Tibial artery (tissue), 4 donors: ENCODE measurements around the gene SMPD2.
A peak's percentile ranks its signal among the peaks of the same experiment; 100 is the strongest.

Experiments used
- DNase-seq, 2 donors: peaks; one replicate each; pipeline ENCODE4 v3.0.0-alpha.2; 2019
- H3K27ac ChIP-seq, 2 donors: fragments of 200-600 bp; sonication (generic) in 1 of 2; 1 replicate in 1 of 2; 2 replicates in 1 of 2; pipeline ENCODE4 v1.5.1; 2018 to 2019; ENCODE audit warnings: mild to moderate bottlenecking in 1 of 2
- H3K27me3 ChIP-seq, 2 donors: fragments of 200-600 bp; sonication (generic) in 1 of 2; one replicate each; pipeline versions ENCODE4 v1.5.1 to v1.6.0; 2016 to 2019
- H3K36me3 ChIP-seq, 3 donors: fragments of 200-600 bp; sonication (generic) in 2 of 3; one replicate each; pipeline ENCODE4 v1.5.1; 2016 to 2019; ENCODE audit warnings: mild to moderate bottlenecking in 2 of 3
- H3K4me1 ChIP-seq, 4 donors: fragments of 200-600 bp; sonication (generic) in 2 of 4; 1 replicate in 3 of 4; 2 replicates in 1 of 4; pipeline ENCODE4 v1.5.1; 2016 to 2019
- H3K4me3 ChIP-seq, 2 donors: fragments of 200-600 bp; sonication (generic) in 1 of 2; 1 replicate in 1 of 2; 2 replicates in 1 of 2; pipeline ENCODE4 v1.5.1; 2018 to 2019; ENCODE audit warnings: mild to moderate bottlenecking in 2 of 2
- H3K9me3 ChIP-seq, 3 donors: fragments of 200-600 bp; sonication (generic) in 1 of 3; one replicate each; pipeline ENCODE4 v1.5.1; 2016 to 2019
- CTCF ChIP-seq, 2 experiments: fragments of 200-600 bp in 1 of 2; fragments of 450-650 bp in 1 of 2; IDR thresholded peaks; one replicate each; pipeline ENCODE4 v1.5.1; 2017 to 2019; ENCODE audit warnings: antibody characterized with exemption in 2 of 2, mild to moderate bottlenecking in 1 of 2, moderate library complexity in 1 of 2
- intact Hi-C: fragments of 100-400 bp; cut with DNase I; formaldehyde crosslinking; loops from one replicate; pipeline ENCODE4 v1.15.0; 2023; ENCODE audit warnings: low total_unique reads

SMPD2 gene

DNA sequence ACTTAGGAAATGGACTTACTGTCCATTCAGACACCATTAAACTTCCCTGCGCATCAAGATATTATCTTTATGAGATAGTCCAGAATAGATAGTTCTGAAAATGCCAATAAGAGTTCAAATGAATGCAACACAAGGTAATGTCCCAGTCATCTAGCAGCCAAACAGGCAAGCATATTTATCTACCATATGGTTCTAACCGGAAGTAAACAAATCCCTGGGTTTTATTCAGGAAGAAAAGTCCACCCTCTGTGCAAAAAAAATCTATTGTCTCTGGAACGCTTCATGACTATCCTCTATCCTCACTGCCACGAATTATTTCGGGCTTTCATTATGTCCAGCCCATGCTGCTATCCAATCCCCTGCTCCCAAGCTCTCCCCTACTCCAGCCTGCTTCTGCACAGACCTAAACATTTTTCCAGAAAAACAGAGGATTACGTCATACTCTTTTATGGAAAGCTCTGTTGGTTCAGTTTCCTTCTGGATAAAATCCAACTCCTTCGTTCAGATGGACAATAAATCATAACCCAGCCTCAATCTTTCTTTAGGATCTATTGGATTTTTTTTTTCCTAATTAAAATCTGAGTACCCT is 11.5 kb upstream of the SMPD2 start:
- no peak for DNase-seq
- Histone ChIP-seq H3K36me3 (no peaks in the 10 kb centered on the region), H3K4me3 (no peak overlapping the region), H3K27me3 (no peaks in the 10 kb centered on the region), H3K9me3 (no peaks in the 10 kb centered on the region), H3K4me1 (peaks cover 0 to 10% (median 6%) of the 10 kb centered on the region in 4 donors), H3K27ac (no peak overlapping the region)
- intact Hi-C loops, result no loop called here
- TF ChIP-seq CTCF (IDR thresholded peaks at IDR 0.05), result no peak

DNA sequence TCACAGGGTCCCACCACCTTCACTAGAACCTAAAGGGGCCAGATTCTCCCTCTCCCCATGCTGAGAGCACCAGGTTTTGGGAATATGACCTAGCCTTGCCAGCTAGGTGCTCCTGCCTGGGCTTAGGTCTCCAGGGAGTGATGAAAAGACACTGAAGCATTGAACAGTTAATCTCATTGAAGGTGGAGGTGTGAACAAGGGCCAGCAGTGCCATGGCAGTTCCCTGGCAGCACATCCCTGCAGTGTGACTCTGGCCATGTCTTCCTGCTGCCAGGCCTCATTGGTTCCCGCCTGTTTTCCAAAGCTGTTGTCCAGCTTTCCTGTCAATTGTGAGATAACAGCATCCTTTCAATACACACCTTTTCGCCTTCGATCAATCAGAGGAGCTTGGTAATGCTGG is 11.0 kb upstream of the SMPD2 start:
- intact Hi-C loops, result no loop called here
- Histone ChIP-seq H3K36me3 (no peaks in the 10 kb centered on the region), H3K27ac (no peak overlapping the region), H3K4me1 (peaks cover 0 to 10% (median 6%) of the 10 kb centered on the region in 4 donors), H3K27me3 (no peaks in the 10 kb centered on the region), H3K4me3 (no peak overlapping the region), H3K9me3 (no peaks in the 10 kb centered on the region)
- no peak for DNase-seq
- no peak for TF ChIP-seq CTCF (IDR thresholded peaks at IDR 0.05)

DNA sequence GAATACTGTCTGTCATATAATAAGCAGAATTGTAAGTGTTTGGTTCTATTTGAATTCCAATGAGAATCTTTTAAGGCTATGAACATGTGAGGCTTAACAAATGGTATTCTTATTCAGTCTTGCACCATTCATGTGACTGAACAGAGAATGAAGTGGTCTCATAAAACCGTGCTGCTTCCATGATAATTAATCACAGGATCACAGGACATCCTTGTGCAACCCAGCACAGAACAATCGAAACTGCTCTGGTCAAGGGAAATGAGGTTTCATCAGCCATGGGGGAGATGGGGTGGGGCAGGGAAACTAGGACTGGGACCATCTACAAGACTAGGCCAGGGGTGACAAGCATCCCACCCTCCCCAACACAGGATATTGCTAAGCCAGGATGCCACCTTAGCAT is 6.1 kb upstream of the SMPD2 start:
- H3K27ac ChIP-seq, result no peak overlapping the region
- TF ChIP-seq CTCF (IDR thresholded peaks at IDR 0.05), result no peak

DNA sequence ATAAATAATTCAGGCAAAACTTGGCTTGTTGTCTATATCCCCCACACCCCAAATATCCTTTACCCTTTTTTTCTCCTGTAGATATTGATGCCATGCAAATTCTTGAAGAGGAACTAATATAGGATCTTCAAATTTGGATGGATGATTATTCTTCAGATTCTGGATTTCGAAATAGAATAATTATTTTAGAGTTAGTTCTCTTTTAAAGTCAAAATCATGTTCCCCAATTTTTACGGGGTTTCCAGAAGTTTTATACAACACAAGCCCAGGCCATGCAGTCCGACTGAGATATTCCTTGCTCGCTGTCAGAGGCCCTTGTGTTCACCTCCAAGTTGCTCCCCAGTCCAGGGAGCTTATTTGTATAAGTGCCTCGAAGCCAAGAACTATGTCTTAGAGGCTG is 4.5 kb upstream of the SMPD2 start:
- no peak overlapping the region for H3K27ac ChIP-seq
- no peaks in the 10 kb centered on the region for H3K27me3 ChIP-seq
- no peaks in the 10 kb centered on the region for H3K9me3 ChIP-seq
- H3K4me3 ChIP-seq, result no peak overlapping the region
- intact Hi-C loops, result no loop called here
- no peaks in the 10 kb centered on the region for H3K36me3 ChIP-seq
- DNase-seq, result no peak
- peaks cover 0 to 12% (median 0%) of the 10 kb centered on the region in 4 donors for H3K4me1 ChIP-seq
- no peak for TF ChIP-seq CTCF (IDR thresholded peaks at IDR 0.05)

More for the DNA sequence above, 6.1 kb upstream of the SMPD2 start:
- no peak for DNase-seq
- Histone ChIP-seq H3K4me3 (no peak overlapping the region), H3K9me3 (no peaks in the 10 kb centered on the region), H3K4me1 (peaks cover 0 to 7% (median 2%) of the 10 kb centered on the region in 4 donors), H3K27me3 (no peaks in the 10 kb centered on the region), H3K36me3 (no peaks in the 10 kb centered on the region)
- intact Hi-C loops, result no loop called here

DNA sequence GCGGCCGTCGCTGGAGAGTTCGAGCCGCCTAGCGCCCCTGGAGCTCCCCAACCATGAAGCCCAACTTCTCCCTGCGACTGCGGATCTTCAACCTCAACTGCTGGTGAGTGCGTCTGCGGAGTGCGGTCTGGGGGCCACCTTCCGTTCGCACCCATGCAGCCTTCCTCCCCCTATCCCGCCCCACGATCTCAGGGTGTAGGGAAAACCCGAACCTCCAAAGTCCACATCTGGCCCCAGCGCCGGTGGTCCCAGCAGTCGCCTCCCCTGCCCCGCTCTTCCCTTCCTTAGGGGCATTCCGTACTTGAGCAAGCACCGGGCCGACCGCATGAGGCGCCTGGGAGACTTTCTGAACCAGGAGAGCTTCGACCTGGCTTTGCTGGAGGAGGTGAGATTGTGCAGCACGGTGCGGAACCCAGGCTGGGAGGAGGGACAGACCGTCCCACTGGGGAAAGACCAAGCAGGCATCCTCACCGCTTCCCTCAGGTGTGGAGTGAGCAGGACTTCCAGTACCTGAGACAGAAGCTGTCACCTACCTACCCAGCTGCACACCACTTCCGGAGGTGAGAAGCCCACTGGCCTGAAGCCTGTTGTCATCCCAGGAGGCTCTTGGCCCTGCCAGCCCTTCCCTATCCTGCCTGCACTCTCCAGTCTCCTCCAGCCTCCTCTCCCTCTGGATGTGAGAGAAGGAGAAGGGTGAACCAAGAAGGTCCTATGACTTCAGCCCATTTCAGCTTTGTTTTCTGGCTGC is 719 bp downstream of the SMPD2 start:
- H3K27ac ChIP-seq, result peak overlapping the region; percentile 81 to 89
- peak; percentile 10 for TF ChIP-seq CTCF (IDR thresholded peaks at IDR 0.05)
- DNase-seq, result peak; percentile 67 to 80
- H3K4me1 ChIP-seq, result peaks cover 0 to 22% (median 13%) of the 10 kb centered on the region in 4 donors
- no peaks in the 10 kb centered on the region for H3K27me3 ChIP-seq
- intact Hi-C loops, result loop anchor here (2.0 to 5.0 kb wide), 2 partner anchors 58 to 254 kb away; partner anchors contain the start of gene CD164
- peaks cover 14 to 40% (median 30%) of the 10 kb centered on the region in 3 donors for H3K36me3 ChIP-seq
- peak overlapping the region; percentile 85 to 86 for H3K4me3 ChIP-seq
- H3K9me3 ChIP-seq, result no peaks in the 10 kb centered on the region
